Activated CD4-positive, alpha-beta T cell treated with anti-CD3 and anti-CD28 coated beads for 48 hours (primary cell): ENCODE data around the gene EMSY.
A peak's percentile ranks its signal among the peaks of the same experiment; 100 is the strongest.
"Not testable (repeated sequence)": the region's sequence is repeated elsewhere in the genome, so short reads cannot be mapped to it uniquely, and the experiment has no call there.

Experiments
- DNase-seq: peaks from one replicate; pipeline ENCODE4 v3.0.0-alpha.2; 2020

EMSY gene, protein sequence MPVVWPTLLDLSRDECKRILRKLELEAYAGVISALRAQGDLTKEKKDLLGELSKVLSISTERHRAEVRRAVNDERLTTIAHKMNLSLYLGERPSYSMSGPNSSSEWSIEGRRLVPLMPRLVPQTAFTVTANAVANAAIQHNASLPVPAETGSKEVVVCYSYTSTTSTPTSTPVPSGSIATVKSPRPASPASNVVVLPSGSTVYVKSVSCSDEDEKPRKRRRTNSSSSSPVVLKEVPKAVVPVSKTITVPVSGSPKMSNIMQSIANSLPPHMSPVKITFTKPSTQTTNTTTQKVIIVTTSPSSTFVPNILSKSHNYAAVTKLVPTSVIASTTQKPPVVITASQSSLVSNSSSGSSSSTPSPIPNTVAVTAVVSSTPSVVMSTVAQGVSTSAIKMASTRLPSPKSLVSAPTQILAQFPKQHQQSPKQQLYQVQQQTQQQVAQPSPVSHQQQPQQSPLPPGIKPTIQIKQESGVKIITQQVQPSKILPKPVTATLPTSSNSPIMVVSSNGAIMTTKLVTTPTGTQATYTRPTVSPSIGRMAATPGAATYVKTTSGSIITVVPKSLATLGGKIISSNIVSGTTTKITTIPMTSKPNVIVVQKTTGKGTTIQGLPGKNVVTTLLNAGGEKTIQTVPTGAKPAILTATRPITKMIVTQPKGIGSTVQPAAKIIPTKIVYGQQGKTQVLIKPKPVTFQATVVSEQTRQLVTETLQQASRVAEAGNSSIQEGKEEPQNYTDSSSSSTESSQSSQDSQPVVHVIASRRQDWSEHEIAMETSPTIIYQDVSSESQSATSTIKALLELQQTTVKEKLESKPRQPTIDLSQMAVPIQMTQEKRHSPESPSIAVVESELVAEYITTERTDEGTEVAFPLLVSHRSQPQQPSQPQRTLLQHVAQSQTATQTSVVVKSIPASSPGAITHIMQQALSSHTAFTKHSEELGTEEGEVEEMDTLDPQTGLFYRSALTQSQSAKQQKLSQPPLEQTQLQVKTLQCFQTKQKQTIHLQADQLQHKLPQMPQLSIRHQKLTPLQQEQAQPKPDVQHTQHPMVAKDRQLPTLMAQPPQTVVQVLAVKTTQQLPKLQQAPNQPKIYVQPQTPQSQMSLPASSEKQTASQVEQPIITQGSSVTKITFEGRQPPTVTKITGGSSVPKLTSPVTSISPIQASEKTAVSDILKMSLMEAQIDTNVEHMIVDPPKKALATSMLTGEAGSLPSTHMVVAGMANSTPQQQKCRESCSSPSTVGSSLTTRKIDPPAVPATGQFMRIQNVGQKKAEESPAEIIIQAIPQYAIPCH (N-terminal part only)

GRCh38 chr11:76444384-76445120 is at the start of gene EMSY:
TSS of gene EMSY (plus strand) at chr11:76445018. CDS start at chr11:76446939, 1,921 bp downstream.
- DNase-seq = peak; percentile 94

GRCh38 chr11:76395296-76395695 is 49.5 kb upstream of the EMSY start:
- DNase-seq = no peak

DNA sequence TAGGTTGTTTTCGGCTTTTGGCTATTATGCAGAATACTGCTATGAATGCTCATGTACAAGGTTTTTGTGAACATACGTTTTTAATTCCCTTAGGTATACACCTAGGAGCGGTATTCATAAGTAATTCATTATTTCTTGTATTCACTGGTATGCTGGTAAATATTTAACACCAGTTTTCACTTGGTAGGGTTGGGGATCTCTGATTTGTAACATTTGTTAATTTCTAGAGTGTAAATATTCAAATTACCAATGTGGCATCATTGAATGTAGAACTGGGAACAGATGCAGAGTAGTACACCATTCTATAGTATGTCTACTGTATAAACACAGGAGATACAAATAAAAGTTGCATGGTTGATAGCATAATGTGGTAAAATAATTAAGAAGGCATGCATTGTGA is 47.4 kb upstream of the EMSY start:
- DNase-seq = no peak

DNA sequence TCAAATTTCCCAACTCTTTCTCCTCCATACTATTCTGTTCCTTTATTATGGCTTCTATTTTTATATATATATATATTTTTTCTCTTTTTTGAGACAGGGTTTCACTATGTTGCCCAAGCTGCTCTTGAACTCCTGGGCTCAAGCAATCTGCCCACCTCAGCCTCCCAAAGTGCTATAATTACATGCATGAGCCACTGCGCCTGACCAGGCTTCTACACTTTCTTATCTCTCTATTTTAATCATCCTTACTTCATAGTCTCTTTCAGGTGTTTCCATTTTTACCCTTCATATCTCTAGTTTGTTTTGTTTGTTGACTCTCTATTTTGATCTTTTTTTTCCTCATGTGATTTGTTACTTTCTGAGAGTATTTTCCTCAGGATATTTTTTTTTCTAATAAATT is 43.9 kb upstream of the EMSY start:
- no peak for DNase-seq

GRCh38 chr11:76401484-76401883 is 43.3 kb upstream of the EMSY start:
- not testable (repeated sequence) for DNase-seq

- no peak for DNase-seq
Measured at GRCh38 chr11:76406359-76406758, 38.5 kb upstream of the EMSY start.

- DNase-seq = no peak
Measured at GRCh38 chr11:76408171-76408965, 36.5 kb upstream of the EMSY start.

GRCh38 chr11:76410851-76411357 is 33.9 kb upstream of the EMSY start:
- DNase-seq = no peak

DNA sequence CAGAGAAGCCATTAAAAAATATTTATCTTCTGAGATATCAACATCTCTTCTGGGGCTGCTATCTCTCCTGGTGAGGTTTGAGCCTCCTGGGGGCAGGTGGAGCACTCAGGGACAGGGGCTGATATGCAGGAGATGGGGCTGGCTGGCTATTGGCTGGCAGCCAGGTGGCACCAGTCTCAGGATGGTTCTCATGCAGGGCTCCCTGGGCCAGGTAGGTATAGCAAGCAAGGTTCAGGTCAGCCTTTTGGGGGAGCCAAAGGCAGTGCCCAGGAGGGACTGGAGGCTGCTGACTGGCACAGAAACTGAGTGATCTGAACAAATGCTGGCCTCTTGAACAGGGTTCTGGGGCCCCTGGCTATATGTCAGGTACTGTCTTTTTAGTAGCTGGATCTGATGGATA is 29.7 kb upstream of the EMSY start:
- no peak for DNase-seq

- peak; percentile 18 for DNase-seq
Measured at GRCh38 chr11:76419896-76420295, 24.9 kb upstream of the EMSY start.

GRCh38 chr11:76424379-76424778 is 20.4 kb upstream of the EMSY start:
- peak; percentile 26 for DNase-seq

GRCh38 chr11:76424891-76425290 is 19.9 kb upstream of the EMSY start:
- no peak for DNase-seq

DNA sequence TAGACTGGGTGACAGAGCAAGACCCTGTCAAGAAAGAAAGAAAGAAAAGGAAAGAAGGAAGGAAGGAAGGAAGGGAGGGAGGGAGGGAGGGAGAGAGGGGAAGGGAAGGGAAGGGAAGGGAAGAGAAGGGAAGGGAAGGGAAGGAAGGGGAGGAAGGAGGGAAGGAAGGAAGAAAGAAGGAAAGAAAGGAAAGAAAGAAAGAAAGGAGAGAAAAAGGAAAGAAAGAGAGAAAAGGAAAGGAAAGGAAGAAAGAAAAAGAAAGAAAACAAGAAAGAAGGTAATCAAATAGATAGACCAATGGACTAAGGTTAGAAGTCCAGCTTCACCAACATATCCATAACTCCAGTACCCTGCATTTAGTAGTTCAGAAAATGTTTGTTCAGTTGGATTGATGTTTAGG is 18.2 kb upstream of the EMSY start:
- DNase-seq = no peak

DNA sequence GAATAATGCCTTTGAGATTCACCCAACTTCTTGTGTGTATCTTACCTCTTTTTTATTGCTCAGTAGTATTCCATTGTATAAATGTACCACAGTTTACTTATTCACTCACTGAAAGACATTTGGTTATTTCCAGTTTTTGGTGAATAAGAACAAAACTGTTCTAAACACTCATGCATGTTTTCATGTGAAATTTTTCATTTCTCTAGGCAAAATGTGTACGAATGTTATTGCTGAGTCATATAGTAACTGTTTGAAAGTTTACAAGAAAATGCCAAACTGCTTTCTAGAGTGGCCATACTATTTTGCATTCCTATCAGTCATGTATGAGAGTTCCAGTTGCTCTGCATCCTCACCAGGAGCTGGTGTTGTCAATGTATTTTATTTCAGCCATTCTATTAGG is 8.8 kb upstream of the EMSY start:
- no peak for DNase-seq

DNA sequence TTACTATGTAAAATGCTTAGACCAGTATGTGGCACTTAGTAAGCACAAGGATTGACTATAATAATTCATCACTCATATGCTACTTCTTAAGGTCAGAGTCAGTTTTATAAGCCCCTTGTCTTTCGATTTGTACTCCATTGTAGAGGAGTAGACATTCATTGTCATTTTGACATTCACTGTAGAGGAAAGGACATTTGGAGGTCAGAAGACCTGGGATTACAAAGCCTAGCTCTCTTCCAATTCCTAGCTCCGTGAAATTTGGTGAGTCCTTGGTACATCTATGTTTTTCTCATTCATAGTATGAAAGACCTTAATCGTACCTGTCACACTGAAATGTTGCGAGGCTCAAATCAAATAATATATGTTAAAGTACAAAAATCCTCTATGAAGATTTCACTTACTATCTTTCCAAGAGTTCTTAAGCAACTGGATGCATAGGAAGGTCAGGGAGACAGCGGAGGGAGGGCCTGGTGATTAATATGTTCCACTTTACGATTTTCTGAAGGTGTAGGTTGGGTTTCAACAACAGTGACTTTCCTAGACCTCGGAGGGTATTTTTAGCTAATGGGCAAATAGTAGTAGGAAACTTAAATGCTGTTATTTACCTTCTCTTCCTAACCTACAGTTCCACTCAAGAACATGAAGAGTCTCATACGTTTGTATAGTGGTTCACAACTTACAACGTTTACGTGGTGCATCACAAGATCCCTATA is 1.4 kb upstream of the EMSY start:
- DNase-seq = no peak

GRCh38 chr11:76444065-76444383 is 794 bp upstream of the EMSY start:
- no peak for DNase-seq

GRCh38 chr11:76445121-76446084 is 585 bp downstream of the EMSY start:
- DNase-seq = peak; percentile 70

GRCh38 chr11:76448506-76448905 is 3.7 kb downstream of the EMSY start:
- DNase-seq = no peak

DNA sequence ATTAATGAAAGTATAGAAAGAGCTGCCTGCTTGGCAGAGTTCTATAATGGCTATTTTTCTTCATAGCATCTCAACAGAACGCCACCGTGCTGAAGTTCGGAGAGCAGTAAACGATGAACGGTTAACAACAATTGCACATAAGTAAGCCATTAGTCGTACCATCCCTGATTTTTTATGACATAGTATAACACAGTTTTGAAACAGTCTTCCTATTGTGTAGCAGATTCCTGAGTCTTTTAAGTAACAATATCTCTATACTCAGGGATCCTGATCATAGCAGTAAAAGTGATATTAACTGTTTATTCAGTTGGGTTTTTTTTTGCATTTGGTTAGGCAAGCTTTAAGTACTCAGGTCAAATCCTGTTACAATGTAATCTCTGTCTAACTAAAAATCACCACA is 8.4 kb downstream of the EMSY start:
- no peak for DNase-seq

DNA sequence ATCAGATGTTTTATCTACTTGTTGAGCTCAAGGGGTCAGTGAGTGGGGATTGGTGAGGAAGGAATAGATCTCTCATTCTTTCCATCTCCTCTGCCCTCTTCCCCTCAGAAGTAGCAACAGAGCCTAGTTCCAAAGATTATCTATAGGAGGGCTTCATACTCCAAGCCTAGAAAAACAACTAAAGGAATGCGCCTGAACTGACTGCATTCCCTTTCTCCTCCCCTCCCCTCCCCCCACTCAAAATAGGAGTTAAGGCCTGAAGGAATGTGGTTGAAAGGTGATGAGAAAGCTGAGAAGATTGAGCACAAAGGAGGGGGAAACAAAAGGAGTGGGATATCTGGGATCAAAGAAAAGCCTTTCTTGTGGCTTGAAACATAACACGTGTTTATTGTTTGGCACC is 10.5 kb downstream of the EMSY start:
- DNase-seq = no peak
